HepG2 (cell line): Measurements from ENCODE around the gene PEMT. TPM values are rescaled to one million over a fixed set of nuclear protein-coding genes. Genes with fewer than 3 reads are reported as not detected.
A peak's percentile ranks its signal among the peaks of the same experiment; 100 is the strongest.

Experiments
- CBX5 ChIP-seq: sonication (generic); formaldehyde crosslinking; IDR thresholded peaks from 2 replicates; pipeline ENCODE4 v1.4.0; 2020; ENCODE audit warnings: missing genetic modification reagents, borderline replicate concordance
- CENPX ChIP-seq: sonication (generic); formaldehyde crosslinking; IDR thresholded peaks from 2 replicates; pipeline ENCODE4 v1.9.0; 2021; ENCODE audit warnings: mild to moderate bottlenecking, missing genetic modification reagents, moderate library complexity
- DNMT1 ChIP-seq: sonication (generic); formaldehyde crosslinking; IDR thresholded peaks from 2 replicates; pipeline ENCODE4 v1.5.1; 2020; ENCODE audit warnings: mild to moderate bottlenecking, missing genetic modification reagents
- DNMT3B ChIP-seq: conservative IDR thresholded peaks from 2 replicates; pipeline ENCODE4 v1.6.1; 2016; ENCODE audit warnings: missing biosample characterization, control low read depth
- EZH2 ChIP-seq: conservative IDR thresholded peaks from 2 replicates; pipeline ENCODE4 v1.6.1; 2012; ENCODE audit warnings: mild to moderate bottlenecking, low read depth, low read length, moderate library complexity
- FOSL2 ChIP-seq: sonication (generic); formaldehyde crosslinking; IDR thresholded peaks from 2 replicates; pipeline ENCODE4 v1.4.0; 2020; ENCODE audit warnings: missing genetic modification reagents
- HMGXB4 ChIP-seq, 2 experiments: sonication (generic) in 1 of 2; formaldehyde crosslinking in 1 of 2; IDR thresholded peaks; 2 replicates each; pipeline versions ENCODE4 v1.4.0 to v1.6.1; 2018 to 2020; ENCODE audit warnings: missing genetic modification reagents in 2 of 2, borderline replicate concordance in 1 of 2, low read depth in 1 of 2, mild to moderate bottlenecking in 1 of 2, missing biosample characterization in 1 of 2
- MAZ ChIP-seq, 2 experiments: sonication (generic) in 1 of 2; formaldehyde crosslinking in 1 of 2; IDR thresholded peaks; 2 replicates each; pipeline versions ENCODE4 v1.5.0 to v1.6.1; 2012 to 2020; ENCODE audit warnings: low read depth in 2 of 2, mild to moderate bottlenecking in 2 of 2, borderline replicate concordance in 1 of 2, improper control_type of control experiment in 1 of 2, low read length in 1 of 2, missing genetic modification reagents in 1 of 2, moderate library complexity in 1 of 2
- NBN ChIP-seq: fragments of 450-650 bp; conservative IDR thresholded peaks from 2 replicates; pipeline ENCODE4 v1.6.1; 2017
- NCOA1 ChIP-seq: sonication (generic); formaldehyde crosslinking; IDR thresholded peaks from 2 replicates; pipeline ENCODE4 v1.9.0; 2021; ENCODE audit warnings: missing genetic modification reagents
- NONO ChIP-seq, 2 experiments: fragments of 450-650 bp in 1 of 2; sonication (generic) in 1 of 2; formaldehyde crosslinking in 1 of 2; IDR thresholded peaks in 1 of 2; conservative IDR thresholded peaks in 1 of 2; 2 replicates each; pipeline versions ENCODE4 v1.6.1 to v1.8.0; 2017 to 2022; ENCODE audit warnings: mild to moderate bottlenecking in 1 of 2, missing genetic modification reagents in 1 of 2, moderate library complexity in 1 of 2
- PHB2 ChIP-seq: fragments of 450-650 bp; IDR thresholded peaks from 2 replicates; pipeline ENCODE4 v1.6.1; 2018; ENCODE audit not compliant: partially characterized antibody
- RFXAP ChIP-seq: sonication (generic); formaldehyde crosslinking; IDR thresholded peaks from 2 replicates; pipeline ENCODE4 v1.4.0; 2020; ENCODE audit warnings: missing genetic modification reagents, borderline replicate concordance
- RNF2 ChIP-seq: fragments of 450-650 bp; conservative IDR thresholded peaks from 2 replicates; pipeline ENCODE4 v1.6.1; 2016; ENCODE audit warnings: low read depth
- SMC3 ChIP-seq: IDR thresholded peaks from 2 replicates; pipeline ENCODE4 v1.6.1; 2011; ENCODE audit warnings: low read length, improper control_type of control experiment
- SP2 ChIP-seq: sonication (generic); formaldehyde crosslinking; IDR thresholded peaks from 2 replicates; pipeline ENCODE4 v1.5.1; 2020; ENCODE audit warnings: mild to moderate bottlenecking, missing genetic modification reagents
- ZFP36L1 ChIP-seq: sonication (generic); formaldehyde crosslinking; IDR thresholded peaks from 2 replicates; pipeline ENCODE4 v1.8.0; 2022; ENCODE audit warnings: mild to moderate bottlenecking, missing genetic modification reagents, moderate library complexity
- ZNF263 ChIP-seq: sonication (generic); formaldehyde crosslinking; IDR thresholded peaks from 2 replicates; pipeline ENCODE4 v1.4.0; 2020; ENCODE audit warnings: missing genetic modification reagents
- ZNF326 ChIP-seq: sonication (generic); formaldehyde crosslinking; IDR thresholded peaks from 2 replicates; pipeline ENCODE4 v1.4.0; 2020; ENCODE audit warnings: missing genetic modification reagents, borderline replicate concordance
- ZNF44 ChIP-seq: sonication (generic); formaldehyde crosslinking; IDR thresholded peaks from 2 replicates; pipeline ENCODE4 v1.5.1; 2020; ENCODE audit warnings: mild to moderate bottlenecking, missing genetic modification reagents
- ZNF446 ChIP-seq: sonication (generic); formaldehyde crosslinking; IDR thresholded peaks from 2 replicates; pipeline ENCODE4 v1.5.0; 2020; ENCODE audit warnings: mild to moderate bottlenecking, missing genetic modification reagents
- ZNF564 ChIP-seq: sonication (generic); formaldehyde crosslinking; IDR thresholded peaks from 2 replicates; pipeline ENCODE4 v1.8.1; 2023; ENCODE audit warnings: mild to moderate bottlenecking, missing genetic modification reagents
- polyA plus RNA-seq, 8 experiments: library from polyadenylated mRNA; depleted of rRNA in 3 of 8; stranded (reverse) in 7 of 8; unstranded in 1 of 8; fragments of >200 nt; fragmentation: Illumina TruSeq in 4 of 8; extraction: Trizol in 4 of 8; gene quantifications; 2 replicates each; pipeline versions ENCODE4 v1.2.1 to v1.2.3, GENCODE V29; 2011 to 2016; ENCODE audit warnings: low read depth in 4 of 8, missing spikeins in 1 of 8, mixed read lengths in 1 of 8; ENCODE audit not compliant: insufficient read depth in 1 of 8
- total RNA-seq, 5 experiments: library from RNA; depleted of rRNA; stranded (reverse); fragments of >200 nt; fragmentation: Illumina TruSeq; extraction: Trizol; gene quantifications; 2 replicates each; pipeline ENCODE4 v1.2.3, GENCODE V29; 2016; ENCODE audit warnings: low read depth in 1 of 5
- TF ChIP-seq, protein P1 (sequence below): IDR thresholded peaks from 2 replicates; pipeline ENCODE4 v1.6.1; 2012; ENCODE audit warnings: inconsistent platforms
- TF ChIP-seq, protein P2 (sequence below): sonication (generic); formaldehyde crosslinking; IDR thresholded peaks from 2 replicates; pipeline ENCODE4 v1.4.0; 2020; ENCODE audit warnings: missing genetic modification reagents, mild to moderate bottlenecking, borderline replicate concordance
- TF ChIP-seq, protein P3 (sequence below): IDR thresholded peaks from 2 replicates; pipeline ENCODE4 v1.6.1; 2016; ENCODE audit warnings: mild to moderate bottlenecking, missing biosample characterization, missing genetic modification reagents
- TF ChIP-seq, protein P4 (sequence below): sonication (generic); formaldehyde crosslinking; IDR thresholded peaks from 2 replicates; pipeline ENCODE4 v1.5.0; 2020; ENCODE audit warnings: mild to moderate bottlenecking, missing genetic modification reagents, borderline replicate concordance

The PEMT gene
- total and polyA plus RNA-seq, 2 of the 13 experiments (the other 11 are each of a cell fraction or from before 2014, with no cell fraction given), result 31.7 to 43.6 TPM

- no peak for TF ChIP-seq EZH2
- peak; percentile 68 for TF ChIP-seq ZNF263 (CRISPR knock-in tag)
- peak; percentile 25 for TF ChIP-seq FOSL2 (CRISPR knock-in tag)
- no peak for TF ChIP-seq ZNF564
- TF ChIP-seq, protein P1, sequence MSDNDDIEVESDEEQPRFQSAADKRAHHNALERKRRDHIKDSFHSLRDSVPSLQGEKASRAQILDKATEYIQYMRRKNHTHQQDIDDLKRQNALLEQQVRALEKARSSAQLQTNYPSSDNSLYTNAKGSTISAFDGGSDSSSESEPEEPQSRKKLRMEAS, result no peak
- TF ChIP-seq DNMT1 (CRISPR knock-in tag), result no peak
- no peak for TF ChIP-seq NBN
- TF ChIP-seq, protein P2, sequence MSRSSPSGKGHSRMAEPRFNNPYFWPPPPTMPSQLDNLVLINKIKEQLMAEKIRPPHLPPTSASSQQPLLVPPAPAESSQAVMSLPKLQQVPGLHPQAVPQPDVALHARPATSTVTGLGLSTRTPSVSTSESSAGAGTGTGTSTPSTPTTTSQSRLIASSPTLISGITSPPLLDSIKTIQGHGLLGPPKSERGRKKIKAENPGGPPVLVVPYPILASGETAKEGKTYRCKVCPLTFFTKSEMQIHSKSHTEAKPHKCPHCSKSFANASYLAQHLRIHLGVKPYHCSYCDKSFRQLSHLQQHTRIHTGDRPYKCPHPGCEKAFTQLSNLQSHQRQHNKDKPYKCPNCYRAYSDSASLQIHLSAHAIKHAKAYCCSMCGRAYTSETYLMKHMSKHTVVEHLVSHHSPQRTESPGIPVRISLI (CRISPR knock-in tag), result no peak
- TF ChIP-seq SMC3, result peak; percentile 80
- TF ChIP-seq ZNF326 (CRISPR knock-in tag), result no peak
- no peak for TF ChIP-seq CENPX
- TF ChIP-seq HMGXB4 (CRISPR knock-in tag; IDR thresholded peaks at IDR 0.05; ENCODE audit: borderline replicate concordance in 1 of 2, low read depth in 1 of 2), result 0 out of 4 replicates have a peak, but pooled peaks of 1 of the 2 experiments have one; percentile 8
- TF ChIP-seq SP2 (CRISPR knock-in tag), result no peak
- TF ChIP-seq PHB2, result no peak
- no peak for TF ChIP-seq RNF2
- no peak for TF ChIP-seq ZNF446 (CRISPR knock-in tag)
- TF ChIP-seq MAZ (IDR thresholded peaks at IDR 0.05; ENCODE audit: borderline replicate concordance, low read depth, low read length), result peak; percentile 14; the same call in 1 of the 2 replicates
- TF ChIP-seq MAZ (CRISPR knock-in tag; IDR thresholded peaks at IDR 0.05; ENCODE audit: low read depth), result no peak
- no peak for TF ChIP-seq DNMT3B (CRISPR knock-in tag)
- TF ChIP-seq, protein P3, sequence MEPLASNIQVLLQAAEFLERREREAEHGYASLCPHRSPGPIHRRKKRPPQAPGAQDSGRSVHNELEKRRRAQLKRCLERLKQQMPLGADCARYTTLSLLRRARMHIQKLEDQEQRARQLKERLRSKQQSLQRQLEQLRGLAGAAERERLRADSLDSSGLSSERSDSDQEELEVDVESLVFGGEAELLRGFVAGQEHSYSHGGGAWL, result no peak
- no peak for TF ChIP-seq ZFP36L1 (CRISPR knock-in tag)
- no peak for TF ChIP-seq RFXAP (CRISPR knock-in tag)
- TF ChIP-seq CBX5 (CRISPR knock-in tag), result no peak
- TF ChIP-seq, protein P4, sequence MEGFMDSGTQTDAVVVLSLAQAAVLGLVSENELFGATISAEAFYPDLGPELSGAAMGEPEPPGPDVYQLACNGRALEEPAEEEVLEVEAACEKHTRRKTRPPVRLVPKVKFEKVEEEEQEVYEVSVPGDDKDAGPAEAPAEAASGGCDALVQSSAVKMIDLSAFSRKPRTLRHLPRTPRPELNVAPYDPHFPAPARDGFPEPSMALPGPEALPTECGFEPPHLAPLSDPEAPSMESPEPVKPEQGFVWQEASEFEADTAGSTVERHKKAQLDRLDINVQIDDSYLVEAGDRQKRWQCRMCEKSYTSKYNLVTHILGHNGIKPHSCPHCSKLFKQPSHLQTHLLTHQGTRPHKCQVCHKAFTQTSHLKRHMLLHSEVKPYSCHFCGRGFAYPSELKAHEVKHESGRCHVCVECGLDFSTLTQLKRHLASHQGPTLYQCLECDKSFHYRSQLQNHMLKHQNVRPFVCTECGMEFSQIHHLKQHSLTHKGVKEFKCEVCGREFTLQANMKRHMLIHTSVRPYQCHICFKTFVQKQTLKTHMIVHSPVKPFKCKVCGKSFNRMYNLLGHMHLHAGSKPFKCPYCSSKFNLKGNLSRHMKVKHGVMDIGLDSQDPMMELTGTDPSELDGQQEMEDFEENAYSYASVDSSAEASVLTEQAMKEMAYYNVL (CRISPR knock-in tag), result no peak
- TF ChIP-seq ZNF44 (CRISPR knock-in tag), result no peak
- TF ChIP-seq NONO (IDR thresholded peaks at IDR 0.05), result no peak
- TF ChIP-seq NONO (CRISPR knock-in tag; conservative IDR thresholded peaks at IDR 0.05), result no peak
- no peak for TF ChIP-seq NCOA1 (CRISPR knock-in tag)
Measured at GRCh38 chr17:17570140-17570797, 21.2 kb downstream of the PEMT start (continued).
